Activated CD4-positive, alpha-beta T cell treated with anti-CD3 and anti-CD28 coated beads, Interleukin-2, amount 10 ng/mL, durations not matched to agents 24 days and 14 days (primary cell): ENCODE measurements around the gene SBF2. TPM values are rescaled to one million over a fixed set of nuclear protein-coding genes. Genes with fewer than 3 reads are reported as not detected.
"Not testable (repeated sequence)": the region's sequence is repeated elsewhere in the genome, so short reads cannot be mapped to it uniquely, and the experiment has no call there.

Source experiments
- DNase-seq: peaks from one replicate; pipeline ENCODE4 v3.0.0; 2022
- H3K27ac Mint-ChIP-seq: one replicate; pipeline ENCODE4 v1.8.0; 2022; ENCODE audit warnings: mild to moderate bottlenecking, mixed read lengths
- H3K27me3 Mint-ChIP-seq: one replicate; pipeline ENCODE4 v1.8.0; 2022; ENCODE audit warnings: mixed read lengths
- H3K36me3 Mint-ChIP-seq: one replicate; pipeline ENCODE4 v1.8.0; 2022; ENCODE audit warnings: low read depth, mild to moderate bottlenecking, mixed read lengths
- H3K4me1 Mint-ChIP-seq: one replicate; pipeline ENCODE4 v1.8.0; 2021; ENCODE audit warnings: mixed read lengths
- H3K4me3 Mint-ChIP-seq: one replicate; pipeline ENCODE4 v1.8.0; 2022; ENCODE audit warnings: mild to moderate bottlenecking, moderate library complexity, mixed read lengths
- H3K9me3 Mint-ChIP-seq: one replicate; pipeline ENCODE4 v1.8.0; 2021; ENCODE audit warnings: mixed read lengths
- intact Hi-C: fragments of 100-400 bp; cut with micrococcal nuclease; formaldehyde crosslinking; loops from one replicate; pipeline ENCODE4 v1.15.1; 2023
- total RNA-seq: library from RNA; stranded (reverse); gene quantifications from 2 replicates; pipeline ENCODE4 v1.2.3, GENCODE V29; 2022

The SBF2 gene
- total RNA-seq, 1 donor from 2014 or later, result 9.1 TPM

DNA sequence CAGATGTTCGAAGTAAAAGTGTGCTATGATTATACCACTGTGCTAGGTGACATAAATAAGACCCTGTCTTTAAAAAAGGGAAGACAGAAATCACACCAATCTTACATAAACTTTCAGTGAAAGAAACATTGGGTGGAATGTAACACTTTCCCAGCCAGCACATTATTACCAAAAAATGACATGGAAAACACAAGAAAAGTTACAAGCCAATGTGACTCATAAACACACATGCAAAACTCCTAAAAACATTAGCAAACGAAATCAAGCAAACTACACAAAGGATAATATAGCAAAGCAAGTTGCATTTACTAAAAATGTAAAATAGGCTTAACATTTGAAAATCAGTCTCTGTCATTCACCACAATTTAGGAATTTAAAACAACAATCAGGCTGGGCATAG lies 47.0 kb downstream of the SBF2 start:
- Mint-ChIP-seq H3K4me3 (no peak overlapping the region), H3K9me3 (no peaks in the 10 kb centered on the region), H3K27me3 (no peaks in the 10 kb centered on the region), H3K36me3 (no peaks in the 10 kb centered on the region), H3K4me1 (no peaks in the 10 kb centered on the region), H3K27ac (no peak overlapping the region)
- DNase-seq, result no peak
- intact Hi-C loops, result no loop called here

DNA sequence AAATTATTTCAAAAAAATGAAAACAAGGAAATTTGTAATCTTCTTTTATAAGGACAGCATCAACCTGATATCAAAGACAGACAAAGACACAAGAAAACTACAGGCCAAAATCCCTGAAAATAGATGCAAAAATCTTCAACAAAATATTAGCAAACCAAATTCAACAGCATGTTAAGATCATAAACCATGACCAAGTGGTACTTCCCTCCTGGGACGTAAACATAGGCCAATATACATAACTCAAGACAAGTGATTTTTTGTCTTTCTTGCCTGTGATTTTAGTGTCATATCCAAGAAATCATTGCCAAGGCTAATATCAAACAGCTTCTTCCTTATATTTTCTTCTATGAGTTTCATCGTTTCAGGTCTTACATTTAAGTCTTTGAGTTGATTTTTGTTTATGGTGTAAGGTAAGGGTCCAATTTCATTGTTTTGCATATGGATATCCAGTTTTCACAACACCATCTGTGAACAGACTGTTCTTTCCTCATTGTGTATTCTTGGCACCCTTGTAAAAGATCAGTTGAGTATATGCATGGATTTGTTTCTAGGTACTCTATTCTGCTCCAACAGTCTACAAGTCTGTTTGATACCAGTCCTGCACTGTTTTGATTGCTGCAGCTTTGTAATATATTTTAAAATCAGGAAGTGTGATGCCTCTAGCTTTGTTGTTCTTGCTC lies 50.0 kb downstream of the SBF2 start:
- Mint-ChIP-seq H3K27ac (no peak overlapping the region), H3K4me3 (no peak overlapping the region), H3K4me1 (no peaks in the 10 kb centered on the region), H3K9me3 (no peaks in the 10 kb centered on the region), H3K27me3 (no peaks in the 10 kb centered on the region), H3K36me3 (no peaks in the 10 kb centered on the region)
- intact Hi-C loops, result no loop called here
- no peak for DNase-seq

DNA sequence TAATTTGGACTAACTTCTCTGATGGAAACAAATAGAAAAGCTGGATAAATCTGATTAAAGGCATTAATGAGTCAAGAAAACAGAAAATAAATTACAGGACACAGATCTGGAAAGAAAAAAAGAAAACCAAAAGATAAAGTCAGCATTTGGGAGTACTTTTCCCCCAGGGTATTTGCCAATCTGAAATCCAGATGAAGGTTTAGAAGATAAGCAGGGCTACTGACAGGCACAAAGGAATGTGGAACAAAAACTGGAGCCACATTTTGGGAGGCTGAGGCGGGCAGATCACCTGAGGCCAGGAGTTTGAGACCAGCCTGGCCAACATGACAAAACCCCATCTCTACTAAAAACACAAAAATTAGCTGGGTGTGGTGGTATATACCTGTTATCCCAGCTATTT lies 57.2 kb downstream of the SBF2 start:
- H3K36me3 Mint-ChIP-seq, result no peaks in the 10 kb centered on the region
- no peak overlapping the region for H3K27ac Mint-ChIP-seq
- H3K9me3 Mint-ChIP-seq, result no peaks in the 10 kb centered on the region
- no peaks in the 10 kb centered on the region for H3K4me1 Mint-ChIP-seq
- intact Hi-C loops, result no loop called here
- H3K27me3 Mint-ChIP-seq, result no peaks in the 10 kb centered on the region
- H3K4me3 Mint-ChIP-seq, result no peak overlapping the region
- DNase-seq, result no peak

DNA sequence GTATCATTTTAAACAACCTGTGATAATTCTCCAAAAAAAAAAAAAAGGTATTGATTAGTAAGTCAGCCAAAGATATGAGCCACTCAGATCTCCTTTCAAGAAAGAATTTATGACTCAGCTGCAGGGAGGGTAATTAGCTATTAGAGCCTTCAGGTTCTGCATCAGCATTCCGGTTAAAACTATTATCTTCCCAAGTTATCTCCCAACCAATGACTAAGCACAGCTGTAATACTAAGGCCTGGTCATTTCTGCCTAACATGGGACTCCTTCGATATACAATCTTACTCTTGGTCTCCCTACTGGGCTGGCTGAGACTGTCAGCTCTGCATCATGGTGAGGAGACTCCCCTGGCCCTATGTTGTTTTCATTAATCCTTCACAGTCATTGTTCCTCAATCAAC lies 60.4 kb downstream of the SBF2 start:
- H3K4me1 Mint-ChIP-seq, result no peaks in the 10 kb centered on the region
- H3K4me3 Mint-ChIP-seq, result no peak overlapping the region
- DNase-seq, result no peak
- no peaks in the 10 kb centered on the region for H3K36me3 Mint-ChIP-seq
- intact Hi-C loops, result no loop called here
- peaks cover 2% of the 10 kb centered on the region for H3K27me3 Mint-ChIP-seq
- peaks cover 13% of the 10 kb centered on the region for H3K9me3 Mint-ChIP-seq
- H3K27ac Mint-ChIP-seq, result no peak overlapping the region

DNA sequence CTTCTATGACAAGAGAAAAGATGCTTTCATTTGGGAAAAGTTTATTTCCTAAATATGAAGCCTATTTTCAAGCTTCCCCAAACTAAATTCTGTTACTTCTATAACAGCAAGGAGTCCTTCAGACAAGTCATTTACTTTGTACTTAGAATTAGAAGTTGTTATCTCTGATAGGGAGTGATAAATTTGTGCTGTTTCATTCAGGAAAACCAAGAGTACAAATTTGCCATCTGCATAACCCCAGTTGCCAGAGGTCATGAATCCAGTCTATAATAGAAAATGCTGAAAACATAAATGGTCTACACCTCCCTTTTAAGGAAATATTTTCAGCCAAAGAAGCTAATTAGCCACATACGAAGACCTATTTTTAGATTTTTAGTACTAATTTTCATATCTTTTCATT lies 61.3 kb downstream of the SBF2 start:
- Mint-ChIP-seq H3K36me3 (no peaks in the 10 kb centered on the region), H3K27me3 (peaks cover 2% of the 10 kb centered on the region), H3K4me1 (no peaks in the 10 kb centered on the region), H3K4me3 (no peak overlapping the region), H3K9me3 (peaks cover 13% of the 10 kb centered on the region), H3K27ac (no peak overlapping the region)
- DNase-seq, result no peak
- intact Hi-C loops, result no loop called here

DNA sequence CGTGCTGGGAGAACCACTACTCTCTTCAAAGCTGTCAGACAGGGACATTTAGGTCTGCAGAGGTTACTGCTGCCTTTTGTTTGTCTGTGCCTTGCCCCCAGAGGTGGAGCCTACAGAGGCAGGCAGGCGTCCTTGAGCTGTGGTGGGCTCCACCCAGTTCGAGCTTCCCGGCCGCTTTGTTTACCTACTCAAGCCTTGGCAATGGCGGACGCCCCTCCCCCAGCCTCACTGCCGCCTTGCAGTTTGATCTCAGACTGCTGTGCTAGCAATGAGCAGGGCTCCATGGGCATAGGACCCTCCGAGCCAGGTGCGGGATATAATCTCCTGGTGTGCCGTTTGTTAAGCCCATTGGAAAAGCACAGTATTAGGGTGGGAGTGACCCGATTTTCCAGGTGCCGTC lies 62.2 kb downstream of the SBF2 start:
- H3K9me3 Mint-ChIP-seq, result peaks cover 13% of the 10 kb centered on the region
- H3K27me3 Mint-ChIP-seq, H3K27ac Mint-ChIP-seq, H3K4me3 Mint-ChIP-seq, intact Hi-C loops, H3K4me1 Mint-ChIP-seq, DNase-seq, H3K36me3 Mint-ChIP-seq: not testable (repeated sequence)

DNA sequence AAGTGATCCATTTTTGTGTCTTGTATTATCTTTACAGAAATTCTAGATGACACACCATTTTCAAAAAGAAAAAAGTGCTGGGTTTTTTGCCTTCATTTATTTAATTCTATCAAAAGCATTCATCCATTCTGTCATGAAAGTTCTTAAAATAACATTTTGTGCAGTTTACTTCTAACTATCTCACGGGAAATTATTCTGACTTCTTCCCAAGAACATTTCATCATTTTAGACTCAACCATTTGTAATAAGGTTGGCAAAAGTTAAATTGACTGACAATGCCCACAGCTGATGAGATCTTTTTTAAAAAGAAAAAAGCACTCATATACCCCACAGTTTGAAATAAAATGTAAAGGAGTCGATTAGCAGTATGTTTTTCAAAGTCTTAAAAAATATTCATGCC lies 68.5 kb downstream of the SBF2 start:
- no peak overlapping the region for H3K4me3 Mint-ChIP-seq
- peaks cover 8% of the 10 kb centered on the region for H3K9me3 Mint-ChIP-seq
- H3K4me1 Mint-ChIP-seq, result no peaks in the 10 kb centered on the region
- intact Hi-C loops, result no loop called here
- peaks cover 2% of the 10 kb centered on the region for H3K27me3 Mint-ChIP-seq
- H3K36me3 Mint-ChIP-seq, result no peaks in the 10 kb centered on the region
- no peak for DNase-seq
- H3K27ac Mint-ChIP-seq, result no peak overlapping the region

DNA sequence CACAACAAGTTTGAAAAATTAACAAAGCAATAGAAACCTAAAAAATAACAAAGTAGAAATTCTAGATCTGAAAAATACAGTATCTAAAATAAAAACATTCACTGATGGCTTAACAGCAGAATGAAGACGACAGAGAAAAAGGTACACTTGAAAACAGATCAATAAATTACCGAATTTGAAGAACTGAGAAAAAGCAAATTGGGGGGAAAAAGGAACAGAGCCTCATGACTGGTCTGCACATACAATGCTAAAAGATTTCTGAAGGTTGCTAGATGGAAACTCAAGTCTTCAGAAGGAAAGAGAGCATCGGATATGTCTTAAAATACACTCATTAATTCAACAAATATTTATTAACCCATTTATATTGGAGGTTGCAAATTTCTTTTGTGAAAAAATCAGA lies 71.6 kb downstream of the SBF2 start:
- Mint-ChIP-seq H3K9me3 (no peaks in the 10 kb centered on the region), H3K27me3 (peaks cover 2% of the 10 kb centered on the region), H3K27ac (no peak overlapping the region), H3K4me3 (no peak overlapping the region), H3K4me1 (no peaks in the 10 kb centered on the region), H3K36me3 (peaks cover 2% of the 10 kb centered on the region)
- DNase-seq, result no peak
- intact Hi-C loops, result no loop called here

DNA sequence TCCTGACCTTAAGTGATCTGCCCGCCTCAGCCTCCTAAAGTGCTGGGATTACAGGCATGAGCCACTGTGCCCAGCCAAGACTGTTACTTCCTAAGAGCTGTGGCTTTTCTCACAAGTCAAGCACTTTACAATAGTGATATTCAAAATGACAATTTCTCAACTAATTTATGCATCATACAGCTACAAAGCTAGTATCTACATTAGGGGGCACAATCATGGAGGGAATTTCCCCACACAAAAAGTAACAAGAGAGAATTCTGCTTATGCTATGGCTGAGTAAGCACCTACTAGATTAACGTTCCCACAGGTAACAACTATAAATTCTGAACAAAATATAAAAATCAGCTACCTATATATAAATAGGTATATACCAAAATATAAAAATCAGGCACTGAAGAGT lies 72.7 kb downstream of the SBF2 start:
- H3K27ac Mint-ChIP-seq, result no peak overlapping the region
- peaks cover 2% of the 10 kb centered on the region for H3K36me3 Mint-ChIP-seq
- H3K9me3 Mint-ChIP-seq, result no peaks in the 10 kb centered on the region
- intact Hi-C loops, result no loop called here
- DNase-seq, result no peak
- peaks cover 2% of the 10 kb centered on the region for H3K27me3 Mint-ChIP-seq
- H3K4me3 Mint-ChIP-seq, result no peak overlapping the region
- H3K4me1 Mint-ChIP-seq, result no peaks in the 10 kb centered on the region

DNA sequence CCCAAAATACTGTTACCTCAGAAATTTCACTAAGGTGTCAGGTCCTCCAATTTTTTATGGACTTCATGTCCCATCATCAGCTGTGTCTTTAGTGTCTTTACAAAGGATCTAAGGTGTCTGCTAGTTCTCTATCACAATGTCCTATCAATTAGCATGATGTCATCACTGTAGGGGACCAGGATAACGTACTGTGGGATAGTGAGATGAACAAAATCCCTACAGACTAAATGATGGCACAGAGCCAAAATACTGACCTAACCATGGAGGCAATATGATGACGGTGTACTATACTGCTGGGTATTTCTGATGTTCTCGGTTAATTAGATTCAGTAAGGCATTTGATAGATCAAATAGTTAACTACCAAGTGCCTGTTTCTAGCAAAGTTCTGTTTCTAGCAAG lies 82.5 kb downstream of the SBF2 start:
- H3K27me3 Mint-ChIP-seq, result peaks cover 34% of the 10 kb centered on the region
- intact Hi-C loops, result no loop called here
- H3K36me3 Mint-ChIP-seq, result no peaks in the 10 kb centered on the region
- H3K27ac Mint-ChIP-seq, result no peak overlapping the region
- peaks cover 1% of the 10 kb centered on the region for H3K4me1 Mint-ChIP-seq
- DNase-seq, result no peak
- no peaks in the 10 kb centered on the region for H3K9me3 Mint-ChIP-seq
- H3K4me3 Mint-ChIP-seq, result no peak overlapping the region

DNA sequence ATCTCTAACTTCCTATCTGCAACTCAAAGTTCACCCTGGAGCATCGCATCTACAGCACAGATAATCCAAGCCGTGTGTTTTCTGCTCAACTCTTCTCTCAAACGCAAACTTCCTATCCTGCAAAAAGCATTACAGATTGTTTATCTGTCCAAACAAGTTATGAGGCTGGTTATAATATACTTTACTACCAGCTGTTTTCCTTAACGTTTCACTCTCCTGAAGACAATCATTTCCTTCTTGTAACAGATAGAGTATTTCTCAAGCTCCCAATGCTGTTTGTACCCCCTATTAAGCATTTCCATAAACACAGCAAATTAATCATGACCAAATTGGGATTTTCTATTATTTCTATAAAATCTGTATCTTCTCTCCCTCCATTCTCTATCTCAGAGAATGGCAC lies 84.7 kb downstream of the SBF2 start:
- H3K27ac Mint-ChIP-seq, result no peak overlapping the region
- peaks cover 1% of the 10 kb centered on the region for H3K4me1 Mint-ChIP-seq
- no peak overlapping the region for H3K4me3 Mint-ChIP-seq
- no peaks in the 10 kb centered on the region for H3K9me3 Mint-ChIP-seq
- H3K27me3 Mint-ChIP-seq, result peaks cover 28% of the 10 kb centered on the region
- no peaks in the 10 kb centered on the region for H3K36me3 Mint-ChIP-seq
- intact Hi-C loops, result loop anchor here (5.0 kb wide), 1 partner anchor 347 kb away; no protein-coding TSS in a partner anchor
- no peak for DNase-seq

DNA sequence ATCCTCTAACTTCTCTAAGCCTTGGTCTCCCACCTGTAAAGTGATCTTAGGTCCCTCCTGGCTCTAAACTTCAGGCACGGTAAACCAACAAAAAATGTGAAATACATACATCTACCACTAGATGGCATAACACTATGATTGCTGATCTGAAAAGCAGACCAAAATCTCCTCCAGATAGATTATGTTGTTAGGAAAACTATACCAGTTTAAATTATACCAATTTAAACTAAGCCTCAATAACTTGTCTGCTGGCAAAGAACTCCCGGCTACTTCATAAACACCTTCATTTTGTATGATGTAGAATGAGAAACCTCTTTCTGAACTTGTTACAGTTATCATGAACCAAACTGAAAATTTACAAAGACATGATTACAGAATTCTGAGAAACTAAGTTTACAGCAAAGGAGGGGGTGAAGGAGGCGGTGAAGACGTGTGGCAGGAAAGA lies 85.9 kb downstream of the SBF2 start:
- Mint-ChIP-seq H3K27me3 (peaks cover 21% of the 10 kb centered on the region), H3K36me3 (no peaks in the 10 kb centered on the region), H3K4me1 (peaks cover 1% of the 10 kb centered on the region), H3K27ac (no peak overlapping the region), H3K9me3 (peaks cover 2% of the 10 kb centered on the region), H3K4me3 (no peak overlapping the region)
- peak; percentile 68 for DNase-seq
- intact Hi-C loops, result loop anchor here (1.0 to 5.0 kb wide), 4 partner anchors 99 to 450 kb away; no protein-coding TSS in a partner anchor

DNA sequence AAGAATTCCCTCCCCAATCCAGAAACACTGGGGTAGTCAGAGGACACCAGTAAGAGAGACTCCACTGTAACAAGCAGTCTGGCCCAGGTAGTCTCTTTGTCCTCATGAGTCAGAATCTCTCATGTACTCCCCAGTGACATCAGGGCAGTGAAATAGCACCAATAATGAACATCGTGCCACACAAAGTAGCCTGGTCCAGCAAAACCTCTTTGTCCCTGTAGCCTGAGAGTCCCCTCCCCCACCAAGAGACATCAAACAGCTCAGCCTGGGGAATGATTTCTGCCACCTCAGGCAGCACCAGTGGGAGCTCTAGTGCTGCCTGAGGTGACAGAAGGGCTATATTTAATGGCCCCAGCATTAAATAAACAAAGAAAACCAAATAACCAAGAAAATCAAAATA lies 88.1 kb downstream of the SBF2 start:
- peaks cover 16% of the 10 kb centered on the region for H3K27me3 Mint-ChIP-seq
- DNase-seq, result no peak
- H3K9me3 Mint-ChIP-seq, result peaks cover 8% of the 10 kb centered on the region
- no peak overlapping the region for H3K27ac Mint-ChIP-seq
- intact Hi-C loops, result loop anchor here (5.0 kb wide), 1 partner anchor 344 kb away; no protein-coding TSS in a partner anchor
- no peak overlapping the region for H3K4me3 Mint-ChIP-seq
- H3K4me1 Mint-ChIP-seq, result peaks cover 1% of the 10 kb centered on the region
- H3K36me3 Mint-ChIP-seq, result no peaks in the 10 kb centered on the region

DNA sequence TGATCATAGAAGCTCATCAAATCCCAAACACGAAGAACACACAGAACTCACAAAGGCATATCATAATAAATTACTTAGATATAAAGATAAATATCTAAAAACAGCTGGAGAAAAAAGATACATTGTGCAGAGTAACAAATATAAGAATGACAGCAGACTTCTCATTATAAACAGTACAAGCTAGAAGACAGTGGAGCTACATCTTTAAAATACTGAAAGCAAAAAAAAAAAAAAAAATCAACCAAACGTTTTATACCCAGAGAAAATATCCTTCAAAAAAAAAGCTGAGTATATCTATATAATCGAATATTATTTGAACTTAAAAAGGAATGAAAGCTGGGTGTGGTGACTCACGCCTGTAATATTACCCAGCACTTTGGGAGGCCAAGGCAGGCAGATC lies 90.0 kb downstream of the SBF2 start:
- Mint-ChIP-seq H3K4me3 (no peak overlapping the region), H3K27ac (no peak overlapping the region), H3K36me3 (no peaks in the 10 kb centered on the region), H3K4me1 (no peaks in the 10 kb centered on the region), H3K27me3 (peaks cover 5% of the 10 kb centered on the region), H3K9me3 (peaks cover 11% of the 10 kb centered on the region)
- intact Hi-C loops, result no loop called here
- no peak for DNase-seq

DNA sequence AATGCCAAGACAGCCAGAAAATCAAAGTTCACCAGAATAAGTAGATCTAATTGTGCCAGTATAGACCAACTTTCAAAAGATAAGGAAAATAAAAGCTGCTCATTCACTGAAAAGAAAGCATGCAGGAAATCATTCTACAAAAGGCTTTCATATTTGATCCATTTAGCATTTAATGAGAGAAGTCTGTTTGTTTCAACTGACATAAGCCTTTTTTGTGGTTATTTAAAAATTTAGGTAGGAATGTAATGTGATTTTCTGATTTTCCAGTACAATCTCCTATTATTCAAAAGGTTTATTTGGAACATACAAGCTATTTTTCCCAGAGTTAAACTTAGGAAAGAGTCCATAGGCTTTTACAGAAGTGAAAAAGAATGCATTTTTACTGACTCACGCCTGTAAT lies 92.7 kb downstream of the SBF2 start:
- Mint-ChIP-seq H3K36me3 (no peaks in the 10 kb centered on the region), H3K27ac (no peak overlapping the region), H3K4me3 (no peak overlapping the region), H3K9me3 (peaks cover 15% of the 10 kb centered on the region), H3K4me1 (no peaks in the 10 kb centered on the region), H3K27me3 (peaks cover 7% of the 10 kb centered on the region)
- intact Hi-C loops, result no loop called here
- no peak for DNase-seq
